HG03025 (cell line): ENCODE data around the gene RHOT1.
"Not testable (repeated sequence)": the region's sequence is repeated elsewhere in the genome, so short reads cannot be mapped to it uniquely, and the experiment has no call there.

Experiments
- ATAC-seq: cut with Tn5 transposase; IDR thresholded peaks from one replicate; pipeline ENCODE4 v1.9.1; 2021; ENCODE audit warnings: mild to moderate bottlenecking, moderate library complexity; ENCODE audit not compliant: unreplicated experiment, low FRiP score

Gene RHOT1

GRCh38 chr17:32222621-32223020 lies 80.3 kb downstream of the RHOT1 start:
- no peak for ATAC-seq

- ATAC-seq = no peak
Observed at GRCh38 chr17:32223703-32224102, 81.4 kb downstream of the RHOT1 start.

GRCh38 chr17:32226886-32227285 lies 84.6 kb downstream of the RHOT1 start:
- ATAC-seq = no peak

DNA sequence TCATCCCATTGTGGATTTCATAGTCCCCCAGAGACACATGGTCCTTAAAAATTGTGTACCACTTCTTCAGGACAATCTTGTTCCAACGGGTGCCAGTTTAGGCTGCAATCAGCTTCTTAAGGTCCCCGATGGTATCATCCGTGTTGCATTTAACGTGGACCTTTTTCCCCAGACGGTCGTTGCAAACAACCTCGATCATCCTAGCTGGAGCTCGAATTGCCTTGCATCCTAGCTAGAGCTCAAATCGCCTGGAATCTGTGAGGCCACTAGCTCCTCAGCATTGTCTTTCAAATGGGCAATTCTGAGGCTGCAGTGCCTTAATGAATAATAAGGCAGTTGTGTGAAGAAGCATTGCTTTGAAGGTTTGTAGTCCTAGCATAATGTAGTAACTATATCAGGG lies 85.6 kb downstream of the RHOT1 start:
- ATAC-seq = no peak

- no peak for ATAC-seq
Observed at GRCh38 chr17:32235588-32235987, 93.3 kb downstream of the RHOT1 start.

- no peak for ATAC-seq
Observed at GRCh38 chr17:32239456-32239855, 97.2 kb downstream of the RHOT1 start.

DNA sequence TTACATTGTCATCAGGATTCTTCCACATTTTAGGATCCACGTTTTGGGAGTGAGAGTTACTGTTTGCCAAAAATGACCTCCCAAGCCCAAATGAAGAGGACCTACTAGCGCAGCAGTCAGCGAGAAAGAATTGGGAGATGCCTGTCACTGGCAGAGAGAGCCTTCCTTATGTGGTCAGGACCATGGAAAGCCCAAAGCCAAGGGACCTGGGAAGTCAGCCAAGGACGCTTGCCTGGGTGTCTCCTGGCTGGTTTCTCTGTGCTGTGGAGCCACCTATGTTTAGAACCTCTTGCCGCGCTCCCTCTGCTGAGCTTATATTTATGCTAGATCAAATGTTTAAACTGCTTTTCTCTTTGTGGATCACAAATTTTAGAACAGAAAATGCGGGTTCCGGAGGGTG lies 98.4 kb downstream of the RHOT1 start:
- no peak for ATAC-seq

GRCh38 chr17:32241640-32242039 lies 99.3 kb downstream of the RHOT1 start:
- ATAC-seq = no peak

- ATAC-seq = no peak
Observed at GRCh38 chr17:32249475-32249874, 107.2 kb downstream of the RHOT1 start.

DNA sequence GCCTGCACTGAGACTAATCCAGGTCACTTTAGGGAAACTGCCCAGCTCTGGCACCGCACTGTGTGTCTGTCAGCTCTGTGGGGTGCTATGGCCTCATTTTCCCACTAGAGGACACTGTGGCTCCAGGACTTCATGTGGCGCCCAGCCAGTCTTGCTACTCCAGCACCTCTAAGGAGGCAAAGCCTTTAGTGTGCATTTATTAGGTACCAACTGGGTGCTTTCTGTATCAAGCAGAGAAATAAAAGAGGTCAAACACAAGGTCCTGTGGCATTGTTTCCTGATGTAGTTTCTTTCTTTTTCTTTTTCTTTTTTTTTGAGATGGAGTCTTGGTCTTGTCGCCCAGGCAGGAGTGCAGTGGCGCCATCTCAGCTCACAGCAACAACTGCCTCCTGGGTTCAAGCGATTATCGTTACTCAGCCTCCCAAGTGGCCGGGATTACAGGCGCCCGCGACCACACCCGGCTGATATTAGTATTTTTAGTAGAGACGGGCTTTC lies 110.9 kb downstream of the RHOT1 start:
- no peak for ATAC-seq

DNA sequence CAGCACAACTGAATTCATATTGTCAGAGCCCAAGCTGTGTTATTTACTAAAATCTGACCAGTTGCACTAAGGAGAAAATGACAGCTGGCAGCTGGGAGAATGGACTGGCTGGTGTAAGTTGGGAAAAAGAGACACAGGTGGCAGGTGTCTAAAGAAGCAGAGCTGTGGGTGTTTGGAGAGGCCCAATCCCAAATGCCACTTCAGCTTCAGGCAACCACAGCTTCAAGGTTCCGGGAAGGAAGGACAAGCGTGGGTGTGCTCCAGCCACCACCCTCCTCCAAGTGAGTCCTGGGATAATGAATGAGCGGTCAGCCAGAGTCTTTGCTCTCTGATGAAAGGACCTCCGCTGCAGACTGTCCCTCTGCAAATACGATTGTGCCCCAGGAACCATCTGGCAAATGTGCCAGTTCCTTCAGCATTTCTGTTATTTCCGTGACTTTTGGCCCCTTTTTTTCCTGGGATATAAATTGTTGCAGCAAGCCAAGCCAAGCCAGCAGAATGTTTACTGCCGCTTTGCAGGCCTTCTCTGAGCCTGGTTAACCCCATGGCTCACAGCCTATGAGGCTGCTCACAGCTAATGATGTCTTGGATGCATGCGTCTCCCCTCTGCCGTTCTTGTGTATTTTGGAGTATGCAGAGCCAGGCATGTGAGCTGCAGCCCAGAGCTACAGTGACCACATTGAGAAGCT lies 113.9 kb downstream of the RHOT1 start:
- no peak for ATAC-seq

GRCh38 chr17:32256701-32257019 lies 114.4 kb downstream of the RHOT1 start:
- no peak for ATAC-seq

- ATAC-seq = no peak
Observed at GRCh38 chr17:32258383-32259140, 116.3 kb downstream of the RHOT1 start.

- no peak for ATAC-seq
Observed at GRCh38 chr17:32259586-32259985, 117.3 kb downstream of the RHOT1 start.

GRCh38 chr17:32261417-32261736 lies 119.1 kb downstream of the RHOT1 start:
- ATAC-seq = no peak

DNA sequence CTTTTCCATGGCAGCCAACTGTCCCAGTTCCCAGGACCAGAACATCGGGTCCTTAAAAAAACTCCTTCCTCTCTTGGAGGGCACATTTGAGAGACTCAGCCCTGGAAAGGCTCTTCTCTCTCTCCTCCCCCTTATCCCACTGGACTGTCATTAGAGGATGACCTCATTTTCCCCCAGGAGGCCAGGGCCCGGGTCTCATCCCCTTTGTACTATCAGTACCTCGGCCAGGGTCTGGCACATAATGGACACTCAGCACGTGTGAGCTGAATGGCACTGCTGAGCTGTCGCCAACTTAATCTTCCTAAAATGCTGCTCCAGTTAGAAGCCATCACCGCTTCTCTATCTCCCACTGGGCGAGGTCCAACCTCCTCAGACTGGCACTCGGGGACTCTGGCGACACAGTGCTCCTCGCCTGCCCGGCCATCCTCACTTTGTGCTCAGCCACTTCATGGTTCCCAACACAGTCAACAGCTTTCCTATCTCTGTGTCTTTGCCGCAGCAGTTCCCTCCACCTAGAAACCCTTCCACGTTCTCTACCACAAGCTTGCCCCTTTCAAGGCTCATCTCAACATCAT lies 119.7 kb downstream of the RHOT1 start:
- ATAC-seq = no peak

DNA sequence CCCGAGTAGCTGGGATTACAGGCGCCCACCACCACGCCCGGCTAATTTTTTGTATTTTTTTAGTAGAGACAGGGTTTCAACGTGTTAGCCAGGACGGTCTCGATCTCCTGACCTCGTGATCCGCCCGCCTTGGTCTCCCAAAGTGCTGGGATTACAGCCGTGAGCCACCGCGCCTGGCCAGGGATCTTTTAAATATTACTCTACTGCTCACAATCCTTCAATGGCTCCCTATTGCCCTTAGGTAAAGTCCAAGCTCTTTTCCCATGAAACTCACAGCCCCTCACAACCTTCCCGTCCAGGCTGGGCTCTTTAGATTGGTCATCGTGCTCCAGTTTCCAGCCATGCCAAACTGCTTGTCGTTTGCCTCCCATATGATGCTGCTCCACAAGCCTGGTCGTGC lies 121.2 kb downstream of the RHOT1 start:
- ATAC-seq = not testable (repeated sequence)

DNA sequence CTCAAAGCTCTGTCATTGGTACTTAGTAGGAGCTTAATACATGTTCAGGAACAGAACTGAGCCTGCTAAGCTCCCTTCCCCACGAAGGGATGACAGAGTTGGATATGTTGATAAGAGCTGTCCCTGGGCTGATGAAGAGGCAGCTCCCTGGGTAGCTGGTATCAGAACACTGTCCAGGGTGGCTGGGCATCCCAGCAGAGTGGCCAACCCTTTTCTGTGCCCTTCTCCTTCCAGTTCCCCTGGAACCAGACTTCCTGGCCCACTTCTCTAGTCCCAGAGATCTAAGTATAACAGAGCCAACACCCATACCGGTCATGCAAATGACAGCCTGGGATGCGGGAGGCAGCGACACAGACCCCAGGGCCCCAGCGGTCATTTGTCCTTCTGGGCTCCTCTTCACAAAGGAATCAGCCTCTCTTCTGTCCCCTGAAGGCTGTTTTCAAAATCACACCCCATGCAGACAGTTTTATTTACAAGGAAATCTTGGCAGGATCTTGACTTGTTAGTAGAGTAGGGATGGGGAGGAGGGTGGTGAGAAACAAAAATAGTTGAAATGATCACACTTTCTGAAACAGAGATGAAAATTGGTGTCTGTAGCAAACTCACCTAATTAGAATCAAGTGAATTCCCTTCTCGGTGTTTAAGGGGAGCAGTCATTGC lies 122.0 kb downstream of the RHOT1 start:
- no peak for ATAC-seq

DNA sequence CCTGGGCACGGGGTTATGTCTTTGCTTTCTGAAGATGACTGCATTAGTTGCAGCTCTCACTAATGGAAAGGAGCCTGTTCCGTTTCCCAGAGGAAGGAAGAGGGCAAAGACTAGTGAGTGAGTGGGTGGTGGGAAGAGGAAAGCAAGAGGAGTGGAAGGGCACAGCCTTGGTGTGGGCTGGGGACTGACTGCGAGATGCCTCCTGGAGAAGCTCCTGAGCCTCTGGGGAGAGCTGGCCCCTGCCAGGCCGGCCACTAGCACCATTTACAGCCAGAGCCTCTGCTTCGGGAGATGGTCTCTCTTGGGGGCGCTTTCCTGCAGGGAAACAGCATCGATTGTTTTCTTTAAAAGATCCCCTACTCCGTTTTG lies 122.5 kb downstream of the RHOT1 start:
- no peak for ATAC-seq

GRCh38 chr17:32265192-32265923 lies 123.1 kb downstream of the RHOT1 start, which contains the start of gene RHBDL3:
RHBDL3 (plus strand) TSS chr17:32265832; CDS start chr17:32266190, 358 bp downstream.
- no peak for ATAC-seq

DNA sequence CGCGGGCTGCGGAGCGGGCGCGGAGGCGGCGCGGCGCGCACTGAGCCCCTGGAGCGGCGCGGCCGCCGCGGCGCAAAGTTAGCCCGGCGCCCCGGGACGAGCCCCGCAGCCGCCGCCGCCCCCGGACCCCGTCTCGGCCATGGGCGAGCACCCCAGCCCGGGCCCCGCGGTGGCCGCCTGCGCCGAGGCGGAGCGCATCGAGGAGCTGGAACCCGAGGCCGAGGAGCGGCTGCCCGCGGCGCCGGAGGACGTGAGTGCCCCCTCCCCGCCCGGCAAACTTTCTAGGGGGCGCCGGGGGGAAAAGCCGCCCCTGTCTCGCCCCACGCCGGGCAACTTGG lies 123.7 kb downstream of the RHOT1 start:
- no peak for ATAC-seq
